A673 (cell line): ENCODE measurements around the gene MRPL58.

ENCODE experiments used
- EZH2 ChIP-seq: fragments of 200-600 bp; sonication (generic); IDR thresholded peaks from 2 replicates; pipeline ENCODE4 v1.6.1; 2017; ENCODE audit warnings: borderline replicate concordance, low read depth, mild to moderate bottlenecking, mixed read lengths, antibody characterized with exemption, low read length; ENCODE audit not compliant: poor library complexity, severe bottlenecking
- TF ChIP-seq, protein P1 (sequence below): fragments of 300-800, 200-600 bp; sonication (generic); conservative IDR thresholded peaks from 2 replicates; pipeline ENCODE4 v1.5.1; 2017; ENCODE audit warnings: low read depth, mild to moderate bottlenecking, antibody characterized with exemption, low read length, moderate library complexity, mixed read lengths

GRCh38 chr17:75051941-75052340 is 39.5 kb downstream of the MRPL58 start:
- TF ChIP-seq, protein P1, sequence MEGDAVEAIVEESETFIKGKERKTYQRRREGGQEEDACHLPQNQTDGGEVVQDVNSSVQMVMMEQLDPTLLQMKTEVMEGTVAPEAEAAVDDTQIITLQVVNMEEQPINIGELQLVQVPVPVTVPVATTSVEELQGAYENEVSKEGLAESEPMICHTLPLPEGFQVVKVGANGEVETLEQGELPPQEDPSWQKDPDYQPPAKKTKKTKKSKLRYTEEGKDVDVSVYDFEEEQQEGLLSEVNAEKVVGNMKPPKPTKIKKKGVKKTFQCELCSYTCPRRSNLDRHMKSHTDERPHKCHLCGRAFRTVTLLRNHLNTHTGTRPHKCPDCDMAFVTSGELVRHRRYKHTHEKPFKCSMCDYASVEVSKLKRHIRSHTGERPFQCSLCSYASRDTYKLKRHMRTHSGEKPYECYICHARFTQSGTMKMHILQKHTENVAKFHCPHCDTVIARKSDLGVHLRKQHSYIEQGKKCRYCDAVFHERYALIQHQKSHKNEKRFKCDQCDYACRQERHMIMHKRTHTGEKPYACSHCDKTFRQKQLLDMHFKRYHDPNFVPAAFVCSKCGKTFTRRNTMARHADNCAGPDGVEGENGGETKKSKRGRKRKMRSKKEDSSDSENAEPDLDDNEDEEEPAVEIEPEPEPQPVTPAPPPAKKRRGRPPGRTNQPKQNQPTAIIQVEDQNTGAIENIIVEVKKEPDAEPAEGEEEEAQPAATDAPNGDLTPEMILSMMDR, result no peak
- TF ChIP-seq EZH2, result no peak
